ENCODE results near the gene ARMC5. TPM values are rescaled to one million over a fixed set of nuclear protein-coding genes. Genes with fewer than 3 reads are reported as not detected.
A peak's percentile ranks its signal among the peaks of the same experiment; 100 is the strongest.

Gene ARMC5
- total and polyA plus RNA-seq, 7 donors = 2.4 to 11.1 (median 4.6) TPM

GRCh38 chr16:31475946-31476302, 16.6 kb downstream of the ARMC5 start:
- Histone ChIP-seq H3K27ac (peak overlapping the region; percentile 55 to 99 (median 70)), H3K4me1 (peaks cover 0 to 65% (median 60%) of the 10 kb centered on the region in 4 donors), H3K36me3 (peaks cover 36 to 60% (median 49%) of the 10 kb centered on the region in 4 donors), H3K27me3 (no peaks in the 10 kb centered on the region), H3K4me3 (peak overlapping the region in 3 of 4 donors; percentile 18 to 30 (median 24)), H3K9me3 (no peaks in the 10 kb centered on the region)
- TF ChIP-seq CTCF (IDR thresholded peaks at IDR 0.05) = no peak
- TF ChIP-seq EP300 (IDR thresholded peaks at IDR 0.05) = no peak
- no peak for TF ChIP-seq POLR2A (IDR thresholded peaks at IDR 0.05)
- TF ChIP-seq POLR2AphosphoS5 (IDR thresholded peaks at IDR 0.05) = no peak
- intact Hi-C loops (cut with DNase I) = loop anchor here (10.0 kb wide), 1 partner anchor 239 kb away; a partner anchor contains a TSS
- no peak for DNase-seq
- WGBS, 2 donors = 23 to 65% methylated on average over 26 of the region's 26 CpGs

DNA sequence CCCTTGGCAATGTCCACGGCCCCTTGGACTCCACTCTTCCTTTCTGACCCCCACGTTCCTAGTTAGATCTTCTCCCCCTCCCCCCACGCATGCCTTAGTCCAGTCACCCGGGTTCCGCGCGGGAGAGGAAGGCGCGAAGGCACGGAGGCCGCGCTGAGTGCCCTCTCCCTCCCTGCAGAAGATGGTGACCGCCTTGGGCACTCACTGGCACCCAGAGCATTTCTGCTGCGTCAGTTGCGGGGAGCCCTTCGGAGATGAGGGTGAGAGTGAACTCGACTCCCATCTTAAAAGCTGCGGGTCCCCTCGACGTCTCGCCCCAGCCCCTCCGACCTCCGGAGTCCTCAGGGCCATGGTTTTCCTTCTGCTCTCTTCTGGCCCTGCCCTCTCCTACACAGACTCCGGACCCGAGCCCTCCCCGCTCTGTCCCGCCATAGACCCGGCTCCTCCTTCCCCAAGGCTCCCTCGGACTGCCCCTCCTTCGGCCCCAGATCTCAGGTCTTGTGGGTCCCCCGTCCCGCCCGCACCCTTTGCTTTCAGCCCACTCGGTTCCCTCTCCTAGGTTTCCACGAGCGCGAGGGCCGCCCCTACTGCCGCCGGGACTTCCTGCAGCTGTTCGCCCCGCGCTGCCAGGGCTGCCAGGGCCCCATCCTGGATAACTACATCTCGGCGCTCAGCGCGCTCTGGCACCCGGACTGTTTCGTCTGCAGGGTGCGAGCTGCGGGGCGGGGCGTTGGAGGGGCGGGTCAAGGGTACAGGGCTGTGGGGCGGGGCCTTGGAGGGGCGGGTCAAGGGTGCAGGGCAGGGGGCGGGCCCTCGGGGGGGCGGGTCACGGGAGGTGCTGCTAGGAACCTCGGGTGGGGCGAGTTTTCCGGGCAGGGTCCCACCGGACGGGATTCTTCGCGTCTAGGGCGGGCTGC, 17.3 kb downstream of the ARMC5 start:
- Histone ChIP-seq H3K36me3 (peaks cover 36 to 60% (median 49%) of the 10 kb centered on the region in 4 donors), H3K27ac (peak overlapping the region; percentile 55 to 99 (median 70)), H3K4me1 (peaks cover 0 to 60% (median 55%) of the 10 kb centered on the region in 4 donors), H3K4me3 (peak overlapping the region in 3 of 4 donors; percentile 18 to 30 (median 24)), H3K27me3 (no peaks in the 10 kb centered on the region), H3K9me3 (no peaks in the 10 kb centered on the region)
- WGBS, 2 donors = 10 to 20% methylated on average over 68 of the region's 68 CpGs
- intact Hi-C loops (cut with DNase I) = loop anchor here (10.0 kb wide), 1 partner anchor 238 kb away; a partner anchor contains a TSS
- TF ChIP-seq POLR2A (IDR thresholded peaks at IDR 0.05) (peak in 1 of 2 donors; percentile 59), CTCF (IDR thresholded peaks at IDR 0.05) (no peak), EP300 (IDR thresholded peaks at IDR 0.05) (no peak), POLR2AphosphoS5 (IDR thresholded peaks at IDR 0.05) (peak in 2 of 4 donors; percentile 23 to 72)
- DNase-seq = peak; percentile 85

DNA sequence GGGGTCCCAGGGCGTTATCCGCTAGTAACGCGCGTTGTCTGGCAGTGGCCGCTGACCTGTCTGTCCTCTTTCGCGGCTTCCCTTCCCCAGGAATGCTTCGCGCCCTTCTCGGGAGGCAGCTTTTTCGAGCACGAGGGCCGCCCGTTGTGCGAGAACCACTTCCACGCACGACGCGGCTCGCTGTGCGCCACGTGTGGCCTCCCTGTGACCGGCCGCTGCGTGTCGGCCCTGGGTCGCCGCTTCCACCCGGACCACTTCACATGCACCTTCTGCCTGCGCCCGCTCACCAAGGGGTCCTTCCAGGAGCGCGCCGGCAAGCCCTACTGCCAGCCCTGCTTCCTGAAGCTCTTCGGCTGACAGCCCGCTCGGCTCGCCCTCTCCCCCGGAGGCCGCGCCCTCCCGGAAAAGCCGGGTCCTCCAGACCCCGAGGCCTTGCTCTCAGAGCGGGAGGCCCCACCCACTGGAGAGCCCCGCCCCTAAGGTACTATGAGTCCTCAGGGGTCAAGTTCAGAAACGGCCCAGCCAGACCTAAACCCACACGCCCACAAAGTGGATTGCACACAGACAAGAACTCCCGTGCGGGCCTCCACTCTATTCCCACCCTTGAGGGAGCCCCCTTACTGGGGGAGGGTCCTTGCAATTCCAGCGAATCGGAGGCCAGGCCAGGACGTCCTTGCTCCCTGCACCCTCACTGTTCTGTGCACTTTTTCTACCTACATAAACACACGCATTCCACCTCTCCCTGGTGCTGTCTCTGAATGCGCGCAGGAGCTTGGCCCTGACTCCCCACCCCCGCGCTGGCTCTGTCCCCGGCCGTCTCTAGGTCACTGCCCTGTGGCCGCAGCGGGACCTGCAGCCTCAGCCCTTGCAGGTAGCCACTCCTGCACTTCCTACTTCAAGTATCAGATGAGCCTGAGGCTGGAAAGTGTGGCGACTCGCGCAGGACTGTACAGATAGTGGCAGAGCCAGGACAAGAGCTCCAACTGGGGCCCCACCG, 18.2 kb downstream of the ARMC5 start:
- peaks cover 0 to 59% (median 55%) of the 10 kb centered on the region in 4 donors for H3K4me1 ChIP-seq
- 11 to 32% methylated on average over 67 of the region's 67 CpGs for WGBS, 2 donors
- DNase-seq = no peak
- no peaks in the 10 kb centered on the region for H3K9me3 ChIP-seq
- peak overlapping the region in 3 of 4 donors; percentile 18 to 30 (median 24) for H3K4me3 ChIP-seq
- peaks cover 36 to 60% (median 49%) of the 10 kb centered on the region in 4 donors for H3K36me3 ChIP-seq
- no peaks in the 10 kb centered on the region for H3K27me3 ChIP-seq
- peak overlapping the region; percentile 55 to 99 (median 70) for H3K27ac ChIP-seq
- intact Hi-C loops (cut with DNase I) = loop anchor here (10.0 kb wide), 1 partner anchor 237 kb away; a partner anchor contains a TSS
- TF ChIP-seq POLR2A (IDR thresholded peaks at IDR 0.05) (no peak), EP300 (IDR thresholded peaks at IDR 0.05) (no peak), CTCF (IDR thresholded peaks at IDR 0.05) (no peak), POLR2AphosphoS5 (IDR thresholded peaks at IDR 0.05) (no peak)

GRCh38 chr16:31478956-31479355, 19.7 kb downstream of the ARMC5 start:
- no peaks in the 10 kb centered on the region for H3K9me3 ChIP-seq
- 87 to 88% methylated on average over 3 of the region's 3 CpGs for WGBS, 2 donors
- H3K36me3 ChIP-seq = peaks cover 29 to 53% (median 42%) of the 10 kb centered on the region in 4 donors
- intact Hi-C loops (cut with DNase I) = loop anchor here (10.0 kb wide), 1 partner anchor 236 kb away; a partner anchor contains a TSS
- DNase-seq = no peak
- no peaks in the 10 kb centered on the region for H3K27me3 ChIP-seq
- H3K27ac ChIP-seq = peak overlapping the region in 2 of 4 donors; percentile 14 to 99
- no peak overlapping the region for H3K4me3 ChIP-seq
- peaks cover 0 to 50% (median 45%) of the 10 kb centered on the region in 4 donors for H3K4me1 ChIP-seq
- no peak for TF ChIP-seq POLR2A (IDR thresholded peaks at IDR 0.05)
- peak in 1 of 4 donors; percentile 49 for TF ChIP-seq POLR2AphosphoS5 (IDR thresholded peaks at IDR 0.05)

Measured in sigmoid colon (tissue), 7 donors.